NAMALWA (cell line): Measurements from ENCODE around the gene PLEKHA7.
"Not testable (repeated sequence)": the region's sequence is repeated elsewhere in the genome, so short reads cannot be mapped to it uniquely, and the experiment has no call there.

Experiments used
- DNase-seq: peaks from one replicate; pipeline ENCODE4 v3.0.0-alpha.2; 2015; ENCODE audit warnings: low spot score

The PLEKHA7 gene

GRCh38 chr11:17014321-17014832, at the start of gene PLEKHA7:
PLEKHA7 (minus strand) TSS chr11:17014414; CDS start chr11:17014401, 13 bp downstream.
- no peak for DNase-seq

GRCh38 chr11:17063171-17064002, 49.2 kb upstream of the PLEKHA7 start:
- DNase-seq = peak; percentile 60

- not testable (repeated sequence) for DNase-seq
Observed at GRCh38 chr11:17051146-17051545, 36.9 kb upstream of the PLEKHA7 start.

- not testable (repeated sequence) for DNase-seq
Observed at GRCh38 chr11:17048491-17048890, 34.3 kb upstream of the PLEKHA7 start.

GRCh38 chr11:17046690-17047089, 32.5 kb upstream of the PLEKHA7 start:
- no peak for DNase-seq

GRCh38 chr11:17036666-17037658, 22.7 kb upstream of the PLEKHA7 start:
- DNase-seq = peak; percentile 31

- DNase-seq = not testable (repeated sequence)
Observed at GRCh38 chr11:17034027-17034426, 19.8 kb upstream of the PLEKHA7 start.

- no peak for DNase-seq
Observed at GRCh38 chr11:17026487-17027082, 12.4 kb upstream of the PLEKHA7 start.

GRCh38 chr11:17024924-17025323, 10.7 kb upstream of the PLEKHA7 start:
- DNase-seq = no peak

- DNase-seq = no peak
Observed at GRCh38 chr11:17021511-17021910, 7.3 kb upstream of the PLEKHA7 start.

GRCh38 chr11:17020831-17021230, 6.6 kb upstream of the PLEKHA7 start:
- no peak for DNase-seq

- no peak for DNase-seq
Observed at GRCh38 chr11:17019232-17019631, 5.0 kb upstream of the PLEKHA7 start.

GRCh38 chr11:17015627-17016126, 1.5 kb upstream of the PLEKHA7 start:
- DNase-seq = no peak

- DNase-seq = peak; percentile 64
Observed at GRCh38 chr11:17014833-17015626, 816 bp upstream of the PLEKHA7 start.

- peak; percentile 17 for DNase-seq
Observed at GRCh38 chr11:17013548-17014320, 480 bp downstream of the PLEKHA7 start.

- DNase-seq = no peak
Observed at GRCh38 chr11:17012712-17013547, 1.3 kb downstream of the PLEKHA7 start.

- no peak for DNase-seq
Observed at GRCh38 chr11:17012179-17012578, 2.0 kb downstream of the PLEKHA7 start.

- no peak for DNase-seq
Observed at GRCh38 chr11:17010851-17011420, 3.3 kb downstream of the PLEKHA7 start.

GRCh38 chr11:17008099-17008498, 6.1 kb downstream of the PLEKHA7 start:
- DNase-seq = no peak
